Natural killer cell treated with Interleukin-12 subunit alpha and Interleukin-12 subunit beta and Interleukin-15 and Interleukin-18, amount 100 ng/mL, for 72 hours (primary cell): Measurements from ENCODE around the gene GDI2. TPM values are rescaled to one million over a fixed set of nuclear protein-coding genes. Genes with fewer than 3 reads are reported as not detected.

Experiments
- ATAC-seq, 2 donors: fragments of 150-1000 bp; cut with Tn5 transposase in 1 of 2; sonication (Bioruptor Pico), chemical (Tn5 transposase) in 1 of 2; 2 replicates each; pipeline ENCODE4 v1.10.0; 2021
- DNase-seq: peaks from one replicate; pipeline ENCODE4 v3.0.0; 2022; ENCODE audit warnings: low spot score
- H3K27ac Mint-ChIP-seq, 2 donors: 1 replicate in 1 of 2; 2 replicates in 1 of 2; pipeline ENCODE4 v1.8.0; 2022; ENCODE audit warnings: mixed read lengths in 2 of 2, mild to moderate bottlenecking in 1 of 2, moderate library complexity in 1 of 2
- H3K27me3 Mint-ChIP-seq, 2 donors: 1 replicate in 1 of 2; 2 replicates in 1 of 2; pipeline ENCODE4 v1.8.0; 2022; ENCODE audit warnings: mixed read lengths in 2 of 2
- H3K36me3 Mint-ChIP-seq: one replicate; pipeline ENCODE4 v1.8.0; 2022; ENCODE audit warnings: mixed read lengths
- H3K4me1 Mint-ChIP-seq, 2 donors: 1 replicate in 1 of 2; 2 replicates in 1 of 2; pipeline ENCODE4 v1.8.0; 2022; ENCODE audit warnings: low read depth in 2 of 2, mixed read lengths in 2 of 2, mild to moderate bottlenecking in 1 of 2
- H3K4me3 Mint-ChIP-seq: one replicate; pipeline ENCODE4 v1.8.0; 2022; ENCODE audit warnings: mixed read lengths
- H3K9me3 Mint-ChIP-seq: 2 replicates; pipeline ENCODE4 v1.8.0; 2022; ENCODE audit warnings: mixed read lengths
- total RNA-seq, 2 donors: library from RNA; stranded (reverse); gene quantifications; one replicate each; pipeline ENCODE4 v1.2.3, GENCODE V29; 2022

Gene GDI2
- total RNA-seq, 2 donors from 2014 or later, result 214 to 225 TPM

- no peak overlapping the region for H3K27ac Mint-ChIP-seq
- ATAC-seq, result no peak
- H3K4me3 Mint-ChIP-seq, result no peak overlapping the region
- no peaks in the 10 kb centered on the region for H3K27me3 Mint-ChIP-seq
- peaks cover 3 to 8% of the 10 kb centered on the region in 2 donors for H3K4me1 Mint-ChIP-seq
- no peaks in the 10 kb centered on the region for H3K9me3 Mint-ChIP-seq
- no peak for DNase-seq
- H3K36me3 Mint-ChIP-seq, result peaks cover 46% of the 10 kb centered on the region
Measured at GRCh38 chr10:5761220-5761619, 52.0 kb downstream of the GDI2 start.

- H3K27me3 Mint-ChIP-seq, result no peaks in the 10 kb centered on the region
- no peak overlapping the region for H3K4me3 Mint-ChIP-seq
- H3K9me3 Mint-ChIP-seq, result no peaks in the 10 kb centered on the region
- peaks cover 3 to 8% of the 10 kb centered on the region in 2 donors for H3K4me1 Mint-ChIP-seq
- peaks cover 39% of the 10 kb centered on the region for H3K36me3 Mint-ChIP-seq
- peak overlapping the region; percentile 7 to 21 for H3K27ac Mint-ChIP-seq
- no peak for ATAC-seq
- DNase-seq, result no peak
Measured at GRCh38 chr10:5760515-5760914, 52.7 kb downstream of the GDI2 start.

GRCh38 chr10:5758927-5759326 is 54.3 kb downstream of the GDI2 start:
- Mint-ChIP-seq H3K27me3 (no peaks in the 10 kb centered on the region), H3K4me3 (no peak overlapping the region), H3K36me3 (peaks cover 24% of the 10 kb centered on the region), H3K27ac (peak overlapping the region; percentile 24 to 75), H3K9me3 (no peaks in the 10 kb centered on the region), H3K4me1 (peaks cover 3 to 8% of the 10 kb centered on the region in 2 donors)
- DNase-seq (no peak), ATAC-seq (no peak)

- Mint-ChIP-seq H3K4me3 (no peak overlapping the region), H3K9me3 (no peaks in the 10 kb centered on the region), H3K36me3 (peaks cover 24% of the 10 kb centered on the region), H3K4me1 (peaks cover 3 to 8% of the 10 kb centered on the region in 2 donors), H3K27me3 (no peaks in the 10 kb centered on the region), H3K27ac (peak overlapping the region; percentile 16 to 24)
- DNase-seq (no peak), ATAC-seq (no peak)
Measured at GRCh38 chr10:5757766-5758517, 55.3 kb downstream of the GDI2 start.

DNA sequence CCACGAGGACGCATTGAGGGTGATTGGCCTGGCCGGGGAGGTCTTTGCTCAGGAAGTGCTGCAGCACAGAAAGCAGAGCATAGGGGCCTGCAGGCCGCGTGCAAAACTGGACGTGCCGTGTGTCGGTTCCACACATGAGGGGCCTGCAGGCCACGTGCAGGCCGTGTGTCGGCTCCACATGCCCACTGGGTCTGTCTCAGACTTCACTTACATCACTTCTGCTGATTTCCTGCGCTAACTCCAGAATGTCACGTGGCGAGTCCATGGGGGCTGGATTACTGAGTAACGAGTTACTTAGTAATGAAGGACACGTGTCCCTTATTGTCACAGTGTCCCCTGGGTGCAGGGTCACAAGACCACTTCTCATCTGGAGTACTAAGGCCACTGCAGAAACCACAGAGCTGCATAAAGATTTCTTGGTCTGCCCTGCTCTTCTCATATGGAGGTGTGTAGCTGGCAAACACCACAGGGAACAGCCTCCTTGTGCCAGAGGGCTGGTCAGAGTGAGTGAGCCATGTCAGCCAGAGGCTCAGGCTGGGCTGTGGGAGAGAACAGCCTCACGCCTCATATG is 60.8 kb downstream of the GDI2 start:
- peaks cover 0 to 8% of the 10 kb centered on the region in 2 donors for H3K4me1 Mint-ChIP-seq
- no peak overlapping the region for H3K4me3 Mint-ChIP-seq
- peaks cover 2% of the 10 kb centered on the region for H3K36me3 Mint-ChIP-seq
- H3K9me3 Mint-ChIP-seq, result no peaks in the 10 kb centered on the region
- H3K27me3 Mint-ChIP-seq, result no peaks in the 10 kb centered on the region
- H3K27ac Mint-ChIP-seq, result no peak overlapping the region
- peak in 1 of 2 donors; percentile 24 for ATAC-seq
- DNase-seq, result no peak

DNA sequence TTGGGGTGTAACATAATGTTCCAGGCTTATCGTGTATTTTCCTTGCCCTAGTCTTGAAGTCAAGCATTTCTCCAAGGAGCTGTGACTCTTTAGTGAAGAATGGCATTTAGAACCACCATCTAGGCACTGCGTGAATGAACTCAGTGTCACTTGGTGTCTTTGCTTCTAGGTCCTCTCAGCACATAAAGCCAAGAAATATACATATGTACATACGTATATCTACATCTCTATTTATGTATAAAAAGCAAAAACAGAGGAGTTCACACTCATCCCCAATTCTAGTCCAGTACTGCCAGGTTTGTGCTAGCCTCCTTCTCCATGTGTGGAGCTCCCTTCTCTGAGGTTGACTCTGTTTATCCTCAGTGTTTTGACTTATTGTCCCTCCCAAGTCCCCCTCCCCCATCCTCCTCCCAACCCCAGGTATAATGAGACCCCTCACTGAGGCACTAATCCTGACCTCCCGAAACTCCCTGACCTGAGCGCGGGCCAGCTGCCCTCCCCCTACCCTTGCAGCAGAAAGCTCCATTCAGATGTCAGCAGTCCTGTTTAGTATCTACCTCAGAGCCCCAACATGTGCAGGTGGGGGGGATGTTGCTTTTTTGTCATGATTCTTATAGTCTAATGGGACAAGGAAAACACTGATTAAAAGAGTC is 61.5 kb downstream of the GDI2 start:
- H3K4me1 Mint-ChIP-seq, result peaks cover 5 to 13% of the 10 kb centered on the region in 2 donors
- H3K4me3 Mint-ChIP-seq, result no peak overlapping the region
- peaks cover 8% of the 10 kb centered on the region for H3K36me3 Mint-ChIP-seq
- no peak for ATAC-seq
- H3K9me3 Mint-ChIP-seq, result no peaks in the 10 kb centered on the region
- H3K27ac Mint-ChIP-seq, result no peak overlapping the region
- DNase-seq, result no peak
- no peaks in the 10 kb centered on the region for H3K27me3 Mint-ChIP-seq

GRCh38 chr10:5748394-5748803 is 64.8 kb downstream of the GDI2 start:
- Mint-ChIP-seq H3K36me3 (peaks cover 16% of the 10 kb centered on the region), H3K4me1 (peaks cover 5 to 13% of the 10 kb centered on the region in 2 donors), H3K27ac (no peak overlapping the region), H3K27me3 (no peaks in the 10 kb centered on the region), H3K9me3 (no peaks in the 10 kb centered on the region), H3K4me3 (no peak overlapping the region)
- ATAC-seq (no peak), DNase-seq (no peak)

DNA sequence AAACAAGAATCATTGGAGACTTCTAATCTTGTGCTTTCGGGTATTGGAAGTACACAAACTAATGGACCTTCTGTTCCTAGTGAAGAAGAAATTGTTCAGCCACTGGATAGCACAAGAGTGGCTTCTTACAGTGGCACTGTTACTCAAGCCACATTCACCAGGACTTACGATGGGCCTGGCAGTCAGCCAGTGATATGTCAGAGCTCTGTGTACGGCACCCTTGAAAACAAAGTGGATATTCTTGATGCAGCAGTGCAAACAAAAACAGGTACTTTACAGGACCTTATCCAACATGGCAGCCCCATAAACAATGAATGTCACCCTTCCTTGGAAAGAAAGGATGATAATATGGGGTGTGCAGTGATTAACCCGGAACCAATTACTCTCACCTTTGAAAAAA is 67.0 kb downstream of the GDI2 start:
- peaks cover 16% of the 10 kb centered on the region for H3K36me3 Mint-ChIP-seq
- H3K27ac Mint-ChIP-seq, result peak overlapping the region in 1 of 2 donors; percentile 6
- DNase-seq (no peak), ATAC-seq (no peak)
- no peaks in the 10 kb centered on the region for H3K27me3 Mint-ChIP-seq
- no peak overlapping the region for H3K4me3 Mint-ChIP-seq
- no peaks in the 10 kb centered on the region for H3K9me3 Mint-ChIP-seq
- peaks cover 5 to 12% of the 10 kb centered on the region in 2 donors for H3K4me1 Mint-ChIP-seq

- peaks cover 29% of the 10 kb centered on the region for H3K36me3 Mint-ChIP-seq
- H3K9me3 Mint-ChIP-seq, result no peaks in the 10 kb centered on the region
- H3K4me3 Mint-ChIP-seq, result no peak overlapping the region
- no peak overlapping the region for H3K27ac Mint-ChIP-seq
- no peaks in the 10 kb centered on the region for H3K27me3 Mint-ChIP-seq
- H3K4me1 Mint-ChIP-seq, result peaks cover 5 to 14% of the 10 kb centered on the region in 2 donors
- ATAC-seq (no peak), DNase-seq (no peak)
Measured at GRCh38 chr10:5744849-5745248, 68.4 kb downstream of the GDI2 start.

DNA sequence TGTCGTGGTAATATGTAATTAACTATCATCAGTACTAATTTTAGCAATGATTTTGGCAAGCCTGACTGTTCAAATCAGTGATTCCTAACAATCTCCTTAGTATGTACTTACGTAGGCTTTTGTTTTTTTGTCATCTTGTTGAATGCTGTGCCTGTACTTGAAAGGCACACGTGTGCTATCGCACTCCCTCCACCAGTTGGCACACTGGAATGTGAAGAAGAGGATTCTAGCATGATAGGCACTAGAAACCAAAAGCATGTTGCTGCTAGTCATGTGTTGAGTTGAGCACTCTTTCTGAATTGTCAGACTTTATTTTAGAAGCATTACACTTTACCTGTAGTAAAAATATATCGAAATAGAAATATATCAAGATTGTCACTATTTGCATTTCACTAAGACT is 69.5 kb downstream of the GDI2 start:
- Mint-ChIP-seq H3K27me3 (no peaks in the 10 kb centered on the region), H3K27ac (no peak overlapping the region), H3K4me3 (no peak overlapping the region), H3K36me3 (peaks cover 31% of the 10 kb centered on the region), H3K4me1 (peaks cover 5 to 14% of the 10 kb centered on the region in 2 donors), H3K9me3 (no peaks in the 10 kb centered on the region)
- no peak for DNase-seq
- ATAC-seq, result no peak

DNA sequence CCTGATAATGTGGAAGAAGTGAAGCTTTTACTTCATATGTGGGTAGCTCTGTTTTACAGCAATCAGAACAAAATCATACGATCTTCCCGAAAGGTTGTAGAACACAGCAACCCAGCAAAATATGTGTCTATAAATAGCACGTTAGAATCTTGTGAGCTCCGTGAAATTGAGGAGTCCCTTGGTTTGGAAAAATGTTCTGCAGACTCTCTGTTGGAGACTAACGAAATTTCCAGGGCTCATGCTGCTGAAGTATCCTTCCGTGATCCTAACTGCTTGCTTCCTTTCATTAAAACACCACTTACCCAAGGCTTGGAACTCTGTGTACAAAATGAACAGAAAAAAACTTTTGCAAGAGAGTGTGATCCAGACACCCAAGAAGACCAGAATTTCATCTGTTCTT is 71.1 kb downstream of the GDI2 start:
- H3K4me1 Mint-ChIP-seq, result peaks cover 7 to 16% of the 10 kb centered on the region in 2 donors

GRCh38 chr10:5741276-5741675 is 72.0 kb downstream of the GDI2 start:
- no peak for ATAC-seq
- no peaks in the 10 kb centered on the region for H3K27me3 Mint-ChIP-seq
- H3K9me3 Mint-ChIP-seq, result no peaks in the 10 kb centered on the region
- H3K27ac Mint-ChIP-seq, result no peak overlapping the region
- H3K4me1 Mint-ChIP-seq, result peaks cover 4 to 13% of the 10 kb centered on the region in 2 donors
- H3K4me3 Mint-ChIP-seq, result no peak overlapping the region
- DNase-seq, result no peak
- peaks cover 19% of the 10 kb centered on the region for H3K36me3 Mint-ChIP-seq

More for the DNA sequence above, 71.1 kb downstream of the GDI2 start:
- Mint-ChIP-seq H3K36me3 (peaks cover 27% of the 10 kb centered on the region), H3K4me3 (no peak overlapping the region), H3K27me3 (no peaks in the 10 kb centered on the region), H3K27ac (no peak overlapping the region), H3K9me3 (no peaks in the 10 kb centered on the region)
- DNase-seq, result no peak
- no peak for ATAC-seq

- H3K4me3 Mint-ChIP-seq, result no peak overlapping the region
- H3K27ac Mint-ChIP-seq, result no peak overlapping the region
- no peak for DNase-seq
- H3K36me3 Mint-ChIP-seq, result peaks cover 21% of the 10 kb centered on the region
- no peak for ATAC-seq
- H3K4me1 Mint-ChIP-seq, result peaks cover 4 to 13% of the 10 kb centered on the region in 2 donors
- H3K27me3 Mint-ChIP-seq, result no peaks in the 10 kb centered on the region
- H3K9me3 Mint-ChIP-seq, result no peaks in the 10 kb centered on the region
Measured at GRCh38 chr10:5738427-5738826, 74.8 kb downstream of the GDI2 start.

GRCh38 chr10:5737352-5737751 is 75.9 kb downstream of the GDI2 start:
- Mint-ChIP-seq H3K4me1 (peaks cover 4 to 13% of the 10 kb centered on the region in 2 donors), H3K27me3 (no peaks in the 10 kb centered on the region), H3K27ac (peak overlapping the region in 1 of 2 donors; percentile 47), H3K4me3 (no peak overlapping the region), H3K36me3 (peaks cover 21% of the 10 kb centered on the region), H3K9me3 (no peaks in the 10 kb centered on the region)
- DNase-seq (no peak), ATAC-seq (no peak)
